SK-N-SH (cell line): Measurements from ENCODE around the gene GAB1. TPM values are rescaled to one million over a fixed set of nuclear protein-coding genes. Genes with fewer than 3 reads are reported as not detected.

Source experiments
- CTCF ChIA-PET: fragments of 300-600, 350-600 bp; formaldehyde crosslinking; extraction: SDS; loops from one replicate; lab custom pipeline; 2021; lab: Yijun Ruan, JAX
- POLR2A ChIA-PET: fragments of 350-600 bp; sonication (Branson Sonifier 250); formaldehyde crosslinking; extraction: SDS; loops from one replicate; lab custom pipeline; 2020; ENCODE audit warnings: antibody characterized with exemption, inconsistent platforms; lab: Yijun Ruan, JAX
- DNase-seq: peaks from one replicate; pipeline ENCODE4 v3.0.0; 2012
- H2AFZ ChIP-seq: fragments of 200-600 bp; sonication (generic); 2 replicates; pipeline ENCODE4 v1.8.1; 2016; ENCODE audit warnings: antibody characterized with exemption, mild to moderate bottlenecking, low read depth
- H3F3A ChIP-seq: fragments of 200-600 bp; sonication (generic); replicated peaks from 2 replicates; pipeline ENCODE3; 2016; ENCODE audit warnings: antibody characterized with exemption, mild to moderate bottlenecking; ENCODE audit not compliant: insufficient read depth
- H3K27ac ChIP-seq, 2 experiments: fragments of 200-500 bp in 1 of 2; fragments of 200-600 bp in 1 of 2; sonication (Bioruptor generic) in 1 of 2; sonication (generic), shearing (Covaris generic) in 1 of 2; 2 replicates each; pipeline versions ENCODE4 v1.5.1 to v1.6.1; 2014 to 2016; ENCODE audit warnings: low read depth in 2 of 2, inconsistent platforms in 1 of 2, low read length in 1 of 2, mild to moderate bottlenecking in 1 of 2, mixed read lengths in 1 of 2
- H3K27me3 ChIP-seq: fragments of 200-600 bp; sonication (generic), shearing (Covaris generic); 2 replicates; pipeline ENCODE4 v1.6.1; 2016; ENCODE audit warnings: mixed run types; ENCODE audit not compliant: insufficient read depth
- H3K36me3 ChIP-seq, 2 experiments: fragments of 200-500 bp in 1 of 2; fragments of 200-600 bp in 1 of 2; sonication (Bioruptor generic) in 1 of 2; sonication (generic) in 1 of 2; replicated peaks in 1 of 2; 2 replicates each; pipeline versions ENCODE3 to v1.5.1; 2014 to 2016; ENCODE audit warnings: low read length in 1 of 2, mild to moderate bottlenecking in 1 of 2; ENCODE audit not compliant: insufficient read depth in 2 of 2, control insufficient read depth in 1 of 2
- H3K4me1 ChIP-seq, 2 experiments: fragments of 200-500 bp in 1 of 2; fragments of 200-600 bp in 1 of 2; sonication (Bioruptor generic) in 1 of 2; sonication (generic), shearing (Covaris generic) in 1 of 2; 2 replicates each; pipeline versions ENCODE4 v1.5.1 to v1.6.1; 2014 to 2016; ENCODE audit warnings: low read depth in 1 of 2, low read length in 1 of 2, mixed run types in 1 of 2; ENCODE audit not compliant: insufficient read depth in 2 of 2, control insufficient read depth in 1 of 2
- H3K4me2 ChIP-seq: fragments of 200-600 bp; sonication (generic), shearing (Covaris generic); 2 replicates; pipeline ENCODE4 v1.6.1; 2017; ENCODE audit warnings: mixed run types
- H3K4me3 ChIP-seq, 2 experiments: fragments of 200-500 bp in 1 of 2; fragments of 200-600 bp in 1 of 2; sonication (Bioruptor generic) in 1 of 2; sonication (generic), shearing (Covaris generic) in 1 of 2; 2 replicates each; pipeline versions ENCODE4 v1.5.1 to v1.8.1; 2014 to 2016; ENCODE audit warnings: low read depth in 2 of 2, inconsistent platforms in 1 of 2, low read length in 1 of 2, mild to moderate bottlenecking in 1 of 2, mixed read lengths in 1 of 2, moderate library complexity in 1 of 2
- H3K79me2 ChIP-seq: fragments of 200-600 bp; sonication (generic); 2 replicates; pipeline ENCODE4 v1.8.1; 2017; ENCODE audit warnings: mild to moderate bottlenecking; ENCODE audit not compliant: insufficient read depth
- H3K9ac ChIP-seq: fragments of 200-600 bp; sonication (generic); 2 replicates; pipeline ENCODE4 v1.6.1; 2017; ENCODE audit warnings: mixed run types
- H3K9me2 ChIP-seq: fragments of 200-600 bp; sonication (generic); 2 replicates; pipeline ENCODE4 v1.6.1; 2017; ENCODE audit warnings: mixed run types
- H3K9me3 ChIP-seq: fragments of 200-600 bp; sonication (generic); 2 replicates; pipeline ENCODE4 v1.6.1; 2017; ENCODE audit warnings: mixed run types, mild to moderate bottlenecking, moderate library complexity
- H4K20me1 ChIP-seq: fragments of 200-600 bp; sonication (generic); 2 replicates; pipeline ENCODE4 v1.6.1; 2017; ENCODE audit warnings: mild to moderate bottlenecking, mixed run types; ENCODE audit not compliant: insufficient read depth
- CHD2 ChIP-seq: fragments of 150-350 bp; IDR thresholded peaks from 2 replicates; pipeline ENCODE4 v1.6.1; 2018; ENCODE audit warnings: low read length; ENCODE audit not compliant: partially characterized antibody
- EP300 ChIP-seq, 2 experiments: IDR thresholded peaks; 2 replicates each; pipeline versions ENCODE4 v1.4.0 to v1.6.1; 2012; ENCODE audit warnings: borderline replicate concordance in 1 of 2, low read depth in 1 of 2, low read length in 1 of 2
- FOSL2 ChIP-seq: IDR thresholded peaks from 2 replicates; pipeline ENCODE4 v1.4.0; 2012; ENCODE audit warnings: low read depth, mild to moderate bottlenecking, moderate library complexity, borderline replicate concordance
- FOXJ3 ChIP-seq: sonication (generic); formaldehyde crosslinking; IDR thresholded peaks from 2 replicates; pipeline ENCODE4 v1.5.1; 2020; ENCODE audit warnings: mild to moderate bottlenecking, missing genetic modification reagents
- FOXM1 ChIP-seq: IDR thresholded peaks from 2 replicates; pipeline ENCODE4 v1.4.0; 2012; ENCODE audit warnings: low read depth, mild to moderate bottlenecking
- JUND ChIP-seq: IDR thresholded peaks from 2 replicates; pipeline ENCODE4 v1.4.0; 2012
- MXI1 ChIP-seq: IDR thresholded peaks from 2 replicates; pipeline ENCODE4 v1.6.1; 2012; ENCODE audit warnings: mild to moderate bottlenecking, low read depth, low read length, improper control_type of control experiment
- NRF1 ChIP-seq: IDR thresholded peaks from 2 replicates; pipeline ENCODE4 v1.6.1; 2012; ENCODE audit warnings: low read depth, mild to moderate bottlenecking, low read length
- POLR2AphosphoS5 ChIP-seq: IDR thresholded peaks from 2 replicates; pipeline ENCODE4 v1.6.1; 2012; ENCODE audit warnings: low read depth, low read length
- RAD21 ChIP-seq: IDR thresholded peaks from 2 replicates; pipeline ENCODE4 v1.6.1; 2012; ENCODE audit warnings: mild to moderate bottlenecking, low read length
- RCOR1 ChIP-seq: fragments of 150-350 bp; IDR thresholded peaks from 2 replicates; pipeline ENCODE4 v1.6.1; 2017; ENCODE audit warnings: antibody characterized with exemption, low read length
- SIN3A ChIP-seq: IDR thresholded peaks from 2 replicates; pipeline ENCODE4 v1.6.1; 2012; ENCODE audit warnings: low read depth, mild to moderate bottlenecking, low read length, moderate library complexity, borderline replicate concordance
- TEAD4 ChIP-seq: IDR thresholded peaks from 2 replicates; pipeline ENCODE4 v1.4.0; 2012; ENCODE audit warnings: mild to moderate bottlenecking, borderline replicate concordance; ENCODE audit not compliant: insufficient read depth
- WGBS: methylation state at CpG from one replicate; pipeline ENCODE4 v1.1.6; 2017; ENCODE audit warnings: low lambda C conversion rate; 5-methylcytosine and 5-hydroxymethylcytosine counted together
- polyA plus RNA-seq, 3 experiments: library from polyadenylated mRNA; depleted of rRNA; stranded (reverse); fragments of >200 nt; gene quantifications; 2 replicates each; pipeline ENCODE4 v1.2.3, GENCODE V29; 2012
- TF ChIP-seq, protein P1 (sequence below): IDR thresholded peaks from 2 replicates; pipeline ENCODE4 v1.4.0; 2012; ENCODE audit warnings: low read depth
- TF ChIP-seq, protein P2 (sequence below): IDR thresholded peaks from 2 replicates; pipeline ENCODE4 v1.4.0; 2012; ENCODE audit warnings: low read depth, borderline replicate concordance
- TF ChIP-seq, protein P3 (sequence below): IDR thresholded peaks from 2 replicates; pipeline ENCODE4; 2012

Gene GAB1
- polyA plus RNA-seq, 1 of the 3 experiments (the other 2 are of a cell fraction): 3.7 TPM

DNA sequence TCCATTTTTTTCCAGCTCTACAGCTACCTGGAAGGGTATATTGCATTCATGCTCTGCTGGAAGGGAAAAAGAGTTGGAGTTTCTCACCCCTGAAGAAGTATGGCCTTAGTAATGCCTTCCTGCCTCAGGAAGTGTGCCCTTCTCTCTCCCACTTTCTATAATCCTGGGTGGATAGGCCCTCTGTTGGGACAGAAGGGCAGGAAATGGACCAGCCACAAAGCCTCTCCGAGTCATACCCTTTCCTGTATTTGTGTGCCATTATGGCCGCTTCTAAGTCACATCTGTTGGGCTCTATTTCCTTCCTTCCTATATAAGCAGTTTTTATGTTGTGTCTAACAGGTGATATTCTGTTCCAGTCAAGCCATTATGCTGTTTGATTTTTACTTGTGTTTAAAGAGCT lies 102.0 kb downstream of the GAB1 start:
- Histone ChIP-seq H4K20me1 (no peaks in the 10 kb centered on the region), H3K36me3 (peaks cover 19 to 38% of the 10 kb centered on the region in 2 experiments), H3K79me2 (no peaks in the 10 kb centered on the region), H2AFZ (no peak overlapping the region), H3K4me2 (no peak overlapping the region), H3K9ac (no peak overlapping the region), H3K9me2 (no peaks in the 10 kb centered on the region), H3K4me3 (no peak overlapping the region), H3K9me3 (no peaks in the 10 kb centered on the region), H3K27me3 (no peaks in the 10 kb centered on the region), H3F3A (no peaks in the 10 kb centered on the region), H3K27ac (no peak overlapping the region), H3K4me1 (no peaks in the 10 kb centered on the region; a peak in 1 of 4 replicates)
- ChIA-PET CTCF (no interaction called here), POLR2A (no interaction called here)
- no peak for TF ChIP-seq TEAD4
- no peak for TF ChIP-seq NRF1
- no peak for TF ChIP-seq POLR2AphosphoS5
- no peak for TF ChIP-seq SIN3A
- TF ChIP-seq, protein P1, sequence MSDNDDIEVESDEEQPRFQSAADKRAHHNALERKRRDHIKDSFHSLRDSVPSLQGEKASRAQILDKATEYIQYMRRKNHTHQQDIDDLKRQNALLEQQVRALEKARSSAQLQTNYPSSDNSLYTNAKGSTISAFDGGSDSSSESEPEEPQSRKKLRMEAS: no peak
- DNase-seq: no peak
- WGBS: 79% methylated on average over 2 of the region's 2 CpGs

DNA sequence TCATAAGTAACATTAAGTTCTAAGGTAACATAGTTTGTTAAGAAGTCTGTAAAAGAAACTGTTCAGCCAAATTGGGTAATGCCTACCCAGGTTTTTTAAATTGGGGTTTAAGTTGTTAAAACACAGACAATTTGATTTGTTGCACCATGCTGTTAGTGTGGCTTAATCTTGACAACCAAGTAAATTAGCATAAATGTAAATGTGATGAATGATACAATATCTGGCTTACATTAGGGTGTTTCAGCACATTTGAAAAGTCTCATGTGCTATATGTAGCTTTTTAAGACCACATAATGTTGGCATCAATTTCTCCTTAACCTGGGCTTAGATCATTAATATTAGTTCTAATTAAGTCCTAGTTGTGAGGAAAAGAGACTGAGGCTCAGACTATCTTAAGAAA lies 104.4 kb downstream of the GAB1 start:
- TF ChIP-seq JUND: no peak
- no peak for TF ChIP-seq SIN3A
- TF ChIP-seq RAD21: no peak
- TF ChIP-seq, protein P2, sequence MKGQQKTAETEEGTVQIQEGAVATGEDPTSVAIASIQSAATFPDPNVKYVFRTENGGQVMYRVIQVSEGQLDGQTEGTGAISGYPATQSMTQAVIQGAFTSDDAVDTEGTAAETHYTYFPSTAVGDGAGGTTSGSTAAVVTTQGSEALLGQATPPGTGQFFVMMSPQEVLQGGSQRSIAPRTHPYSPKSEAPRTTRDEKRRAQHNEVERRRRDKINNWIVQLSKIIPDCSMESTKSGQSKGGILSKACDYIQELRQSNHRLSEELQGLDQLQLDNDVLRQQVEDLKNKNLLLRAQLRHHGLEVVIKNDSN: no peak
- no peak for TF ChIP-seq RCOR1
- no peak for TF ChIP-seq FOSL2
- no peak for TF ChIP-seq FOXJ3
- TF ChIP-seq EP300 (IDR thresholded peaks at IDR 0.05; ENCODE audit: borderline replicate concordance in 1 of 2, low read depth in 1 of 2, low read length in 1 of 2): no peak
- TF ChIP-seq FOXM1: no peak
- no peak for TF ChIP-seq TEAD4
- TF ChIP-seq, protein P3, sequence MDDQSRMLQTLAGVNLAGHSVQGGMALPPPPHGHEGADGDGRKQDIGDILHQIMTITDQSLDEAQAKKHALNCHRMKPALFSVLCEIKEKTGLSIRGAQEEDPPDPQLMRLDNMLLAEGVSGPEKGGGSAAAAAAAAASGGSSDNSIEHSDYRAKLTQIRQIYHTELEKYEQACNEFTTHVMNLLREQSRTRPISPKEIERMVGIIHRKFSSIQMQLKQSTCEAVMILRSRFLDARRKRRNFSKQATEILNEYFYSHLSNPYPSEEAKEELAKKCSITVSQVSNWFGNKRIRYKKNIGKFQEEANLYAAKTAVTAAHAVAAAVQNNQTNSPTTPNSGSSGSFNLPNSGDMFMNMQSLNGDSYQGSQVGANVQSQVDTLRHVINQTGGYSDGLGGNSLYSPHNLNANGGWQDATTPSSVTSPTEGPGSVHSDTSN: no peak
- no peak for TF ChIP-seq CHD2
- no peak for TF ChIP-seq MXI1
- TF ChIP-seq, protein P1: no peak
- Histone ChIP-seq H3K9me3 (no peaks in the 10 kb centered on the region), H3K27ac (no peak overlapping the region), H3K4me1 (peaks cover 0 to 2% of the 10 kb centered on the region in 2 experiments; a peak in 2 of 4 replicates), H3F3A (no peaks in the 10 kb centered on the region), H3K36me3 (peaks cover 13 to 36% of the 10 kb centered on the region in 2 experiments), H3K79me2 (no peaks in the 10 kb centered on the region), H3K9me2 (no peaks in the 10 kb centered on the region), H3K4me2 (no peak overlapping the region), H3K27me3 (no peaks in the 10 kb centered on the region), H4K20me1 (no peaks in the 10 kb centered on the region), H3K9ac (no peak overlapping the region), H3K4me3 (no peak overlapping the region), H2AFZ (no peak overlapping the region)
- CTCF ChIA-PET: interaction anchor here (0.7 kb wide), 1 partner anchor 37 kb away, joined by 3 read pairs; no protein-coding TSS in a partner anchor
- DNase-seq: no peak
- POLR2A ChIA-PET: no interaction called here
